AG08395 (cell line): ENCODE results near the gene MXI1.
A peak's percentile ranks its signal among the peaks of the same experiment; 100 is the strongest.
"Not testable (repeated sequence)": the region's sequence is repeated elsewhere in the genome, so short reads cannot be mapped to it uniquely, and the experiment has no call there.

Experiments
- DNase-seq: peaks from one replicate; pipeline ENCODE4 v3.0.0; 2012; ENCODE audit warnings: mixed read lengths, low spot score

Gene MXI1

DNA sequence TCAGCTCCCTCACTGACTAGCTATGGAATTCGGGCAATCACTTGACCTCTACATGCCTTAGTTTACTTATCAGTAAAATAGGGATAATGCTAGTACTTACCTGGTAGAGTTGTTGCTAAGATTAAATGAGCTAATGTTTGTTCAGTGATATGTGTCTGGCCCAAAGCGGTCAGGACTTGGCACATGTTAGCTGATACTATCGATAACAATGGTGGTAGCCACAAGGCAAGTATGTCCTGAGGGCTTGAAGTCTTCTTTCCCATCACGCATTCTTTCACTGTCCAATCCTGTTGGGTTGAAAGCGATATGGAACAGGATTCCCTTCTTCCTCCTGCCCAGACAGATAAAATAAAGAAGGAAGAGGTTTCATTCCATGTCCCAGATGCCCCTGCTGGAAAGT is 25.5 kb upstream of the MXI1 start:
- no peak for DNase-seq

DNA sequence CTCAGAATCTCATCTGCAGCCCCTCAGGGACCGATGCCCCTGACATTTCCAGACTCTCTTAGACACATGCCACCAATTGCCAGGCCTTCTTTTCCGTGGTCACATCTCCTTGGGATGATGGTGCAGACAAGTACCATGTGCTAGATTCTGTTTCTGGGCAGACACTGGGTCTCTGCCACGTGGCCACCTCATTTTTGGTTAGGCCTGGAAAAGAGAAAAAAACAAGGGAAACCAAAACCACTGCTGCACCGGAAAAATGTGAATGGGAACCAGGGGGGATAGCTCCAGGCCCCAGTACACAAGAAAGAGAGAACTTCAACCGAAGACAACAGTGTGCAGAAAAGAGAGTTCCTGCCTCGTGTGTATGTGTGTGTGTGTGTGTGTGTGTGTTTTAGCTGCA is 23.0 kb upstream of the MXI1 start:
- no peak for DNase-seq

- not testable (repeated sequence) for DNase-seq
Observed at GRCh38 chr10:110185646-110186182, 21.7 kb upstream of the MXI1 start.

GRCh38 chr10:110190170-110190569 is 17.2 kb upstream of the MXI1 start:
- no peak for DNase-seq

- no peak for DNase-seq
Observed at GRCh38 chr10:110192552-110192951, 14.9 kb upstream of the MXI1 start.

GRCh38 chr10:110200503-110200902 is 6.9 kb upstream of the MXI1 start:
- DNase-seq, result no peak

DNA sequence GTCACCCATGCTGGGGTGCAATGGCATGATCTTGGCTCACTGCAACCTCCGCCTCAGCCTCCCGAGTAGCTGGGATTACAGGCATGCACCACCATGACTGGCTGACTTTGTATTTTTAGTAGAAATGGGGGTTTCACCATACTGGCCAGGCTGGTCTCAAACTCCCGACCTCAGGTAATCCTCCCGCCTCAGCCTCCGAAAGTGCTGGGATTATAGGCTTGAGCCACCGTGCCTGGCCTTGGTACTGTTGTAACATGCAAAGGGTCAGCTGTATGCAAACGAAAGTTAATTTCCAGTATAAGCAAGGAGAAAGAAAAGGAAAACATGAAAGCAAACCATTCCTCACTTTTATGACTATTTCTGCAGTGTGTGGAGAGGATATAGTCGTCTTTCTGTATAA is 6.4 kb upstream of the MXI1 start:
- DNase-seq, result not testable (repeated sequence)

- no peak for DNase-seq
Observed at GRCh38 chr10:110203500-110204455, 3.6 kb upstream of the MXI1 start.

DNA sequence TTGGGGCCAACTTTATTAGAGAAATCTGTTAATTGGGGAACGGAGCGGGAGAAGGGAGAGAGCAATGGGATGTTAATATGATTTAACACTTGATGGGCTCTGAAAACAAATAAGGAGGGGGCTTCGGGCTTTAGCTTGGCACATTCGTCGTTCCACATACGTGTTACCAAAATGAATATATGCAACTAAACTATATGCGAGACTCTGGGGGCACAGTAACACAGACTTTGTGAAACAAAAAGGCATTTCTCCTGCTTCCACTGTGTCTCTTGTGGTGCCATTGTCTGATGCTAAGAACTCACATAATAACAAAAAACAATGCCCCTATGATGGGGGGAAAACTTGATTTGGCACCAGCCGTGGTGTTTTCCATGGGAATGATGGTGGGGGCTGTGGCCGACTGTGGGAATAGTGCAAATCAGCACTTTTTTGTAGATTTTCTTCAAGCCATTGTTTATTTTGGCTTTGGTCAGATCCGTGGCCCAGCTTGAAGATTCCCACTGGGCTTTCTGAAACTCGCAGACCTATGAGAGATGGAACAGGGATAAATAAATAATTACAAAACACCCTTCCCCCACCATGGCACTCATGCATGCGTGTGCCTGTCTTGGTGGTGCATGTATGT is 2.2 kb upstream of the MXI1 start:
- no peak for DNase-seq

GRCh38 chr10:110207805-110208613 is 604 bp downstream of the MXI1 start:
- DNase-seq, result no peak

GRCh38 chr10:110208614-110209453 is 1.4 kb downstream of the MXI1 start:
- DNase-seq, result peak; percentile 27

DNA sequence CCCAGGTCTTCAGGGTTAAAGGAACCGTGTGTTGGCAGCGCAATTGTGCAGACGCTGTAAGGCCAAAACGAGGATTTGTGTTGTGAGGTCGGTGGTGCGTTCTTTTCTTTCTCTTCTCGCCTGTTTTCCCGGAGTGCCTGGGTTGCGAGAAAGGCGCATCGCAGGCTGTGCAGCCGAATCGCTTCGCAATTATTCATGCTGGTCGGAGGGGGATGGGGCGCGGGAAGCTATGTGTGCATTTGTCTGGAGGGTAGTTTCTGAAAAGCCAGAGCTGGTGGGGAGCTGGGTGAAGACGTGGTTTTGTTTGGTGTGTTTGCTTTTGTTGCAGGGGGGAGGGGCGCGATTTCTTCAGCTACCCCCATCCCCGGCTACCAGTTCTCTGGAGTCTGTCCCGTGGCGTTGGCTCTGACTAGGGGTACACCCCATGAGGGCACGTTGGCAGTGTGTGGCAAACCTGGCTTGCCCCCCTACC is 2.1 kb downstream of the MXI1 start:
- peak; percentile 48 for DNase-seq

DNA sequence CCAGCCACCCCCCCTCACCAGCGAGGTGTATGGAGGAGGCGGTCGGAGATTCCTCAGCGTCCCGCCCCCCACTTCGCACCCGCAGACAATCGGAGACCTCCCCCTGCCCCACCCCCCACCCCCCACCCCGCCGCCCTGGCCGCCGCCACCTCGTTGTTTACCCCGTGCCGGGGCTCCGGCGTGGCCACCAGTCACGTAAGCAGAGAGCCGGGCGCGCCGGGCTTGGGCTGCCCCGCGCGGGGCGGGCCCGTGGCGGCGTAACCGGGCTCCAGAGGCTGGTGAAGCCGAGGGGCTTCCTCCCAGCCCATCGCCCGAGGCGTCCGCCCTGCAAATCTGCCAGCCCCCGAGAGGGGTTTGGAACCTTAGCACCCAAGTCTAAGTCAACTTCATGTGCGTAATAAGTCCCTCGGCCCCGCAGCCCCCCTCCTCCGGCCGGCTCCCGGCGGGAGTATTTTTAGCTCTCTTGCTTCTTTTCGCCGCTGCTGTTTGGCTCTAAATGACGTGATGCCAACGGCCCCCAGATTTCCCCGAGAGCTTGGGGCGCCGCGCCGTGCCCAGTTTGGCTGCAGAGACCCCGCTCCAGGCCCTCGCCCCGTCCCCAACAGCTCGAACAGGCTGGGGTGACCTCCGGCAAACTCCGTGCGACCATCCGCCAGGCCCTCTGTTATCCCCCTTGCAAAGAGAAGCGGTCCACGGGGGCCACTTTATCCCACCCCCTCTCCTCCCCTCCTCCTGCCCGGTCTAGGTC is 2.7 kb downstream of the MXI1 start:
- DNase-seq, result peak; percentile 17

DNA sequence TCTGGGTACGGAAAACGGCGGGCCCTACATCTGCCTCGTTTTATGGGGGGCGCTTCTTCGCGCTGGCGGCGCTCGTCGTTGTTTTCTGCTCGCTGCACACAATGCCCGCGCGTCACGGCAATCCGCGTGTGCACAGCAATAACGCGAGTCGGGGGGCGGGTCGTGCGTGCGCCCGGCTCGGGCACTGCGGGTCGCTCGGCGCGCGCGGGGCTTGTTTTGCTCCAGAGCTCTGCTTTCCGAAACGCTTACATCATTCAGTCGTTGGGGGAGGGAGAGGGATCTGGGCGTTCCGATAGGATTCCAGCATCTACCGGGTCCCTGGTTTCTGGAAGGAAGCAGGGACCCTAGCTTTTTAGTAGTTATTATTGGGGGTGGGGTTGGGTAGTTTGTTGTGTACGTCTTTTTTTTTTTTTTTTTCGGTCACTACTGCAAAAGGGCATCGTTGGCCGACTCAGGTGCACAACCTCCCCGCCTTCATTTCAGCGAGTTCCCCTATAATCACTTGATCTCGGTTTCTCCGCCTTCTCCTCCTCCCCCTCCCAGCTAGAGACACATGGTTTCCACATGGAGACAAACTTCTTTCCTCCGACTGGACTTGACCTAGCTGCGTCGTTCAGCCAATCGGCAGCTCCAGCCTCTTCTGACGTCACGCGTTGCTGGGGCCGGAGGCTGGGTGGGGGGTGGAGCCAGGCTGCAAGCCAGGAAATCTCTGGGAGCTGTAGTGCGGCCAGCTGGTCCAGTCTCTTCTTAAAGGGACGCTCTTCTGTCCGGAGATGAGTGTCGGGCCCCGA is 3.5 kb downstream of the MXI1 start:
- peak; percentile 100 for DNase-seq

DNA sequence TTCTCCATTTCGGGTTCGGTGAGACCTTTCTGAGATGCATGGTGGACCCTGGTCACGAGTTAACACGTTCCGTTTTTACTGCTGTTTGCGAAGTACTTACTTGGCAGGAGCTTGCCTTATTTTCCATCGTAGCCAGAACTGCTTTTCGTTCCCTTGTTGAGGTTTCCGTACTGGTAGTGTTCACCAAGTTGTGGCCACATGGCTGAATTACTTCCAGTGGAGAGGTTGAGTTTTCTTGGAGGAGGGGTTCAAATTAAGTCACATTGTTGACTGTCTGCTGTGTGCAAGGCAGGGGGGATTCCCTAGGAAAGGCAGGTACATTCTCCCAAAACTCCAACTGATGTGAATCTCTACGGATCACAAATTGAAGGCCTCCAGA is 4.0 kb downstream of the MXI1 start:
- DNase-seq, result no peak

DNA sequence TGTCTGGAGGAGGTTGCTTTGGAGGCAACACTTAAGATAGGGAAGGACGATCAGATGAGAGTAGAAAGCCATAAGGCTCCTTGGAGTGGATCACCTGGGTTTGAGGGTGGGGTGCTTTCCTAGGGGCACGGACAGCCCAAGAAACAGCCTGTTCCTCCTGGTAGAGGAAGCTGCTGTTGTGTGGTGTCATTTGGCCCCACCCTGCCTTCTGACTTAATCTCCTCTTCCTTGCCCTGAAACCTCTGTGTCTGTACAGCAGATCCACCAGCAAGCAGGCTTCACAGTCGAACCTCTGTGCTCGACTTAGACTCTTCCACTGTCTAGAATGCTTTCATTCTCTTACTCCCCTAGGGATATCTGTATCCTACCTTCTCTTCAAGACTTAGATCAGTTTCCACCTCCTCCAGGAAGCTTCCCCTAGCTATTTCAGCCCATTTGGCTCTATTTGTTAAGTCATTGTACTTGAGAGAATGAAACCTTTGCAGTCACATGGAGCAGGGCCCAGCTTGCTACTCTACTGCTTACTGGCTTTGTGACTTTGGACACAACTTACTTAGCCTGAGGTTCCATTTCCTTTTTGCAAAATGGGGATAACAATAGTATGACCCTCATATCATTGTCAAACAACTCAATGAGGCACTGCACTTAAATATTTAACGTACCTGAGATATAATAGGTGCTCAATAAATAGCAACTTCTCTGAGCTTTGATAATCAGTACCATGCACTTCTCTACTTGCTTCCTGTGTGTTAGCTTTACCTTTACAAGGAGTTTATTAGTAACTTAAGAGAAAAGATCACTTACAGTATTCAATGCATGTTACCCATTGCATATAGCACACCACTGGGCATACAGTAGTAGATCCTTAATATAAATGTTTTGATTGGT is 5.0 kb downstream of the MXI1 start:
- DNase-seq, result no peak

DNA sequence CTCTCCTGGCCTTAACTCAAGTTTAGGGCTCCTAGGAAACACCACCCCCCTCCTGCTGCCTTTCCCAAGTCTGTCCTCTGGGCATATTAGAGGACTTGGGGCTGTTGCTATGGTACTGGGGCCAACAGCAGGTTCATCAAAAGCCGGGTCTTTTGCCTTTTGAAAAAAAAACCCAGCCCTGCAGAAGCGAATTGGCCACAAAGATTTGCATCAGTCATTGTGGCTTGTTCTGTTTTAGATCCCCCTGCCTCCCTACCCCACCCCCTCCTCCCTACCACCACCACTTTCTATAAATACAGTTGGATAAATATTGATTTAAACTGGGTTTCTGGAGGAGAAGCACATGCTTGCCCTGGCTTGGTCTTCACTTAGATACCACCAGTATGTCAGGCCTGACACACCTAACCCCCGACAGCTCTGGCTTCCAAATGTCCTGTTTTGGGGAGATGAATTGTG is 7.0 kb downstream of the MXI1 start:
- DNase-seq, result no peak
